Activated CD4-positive, alpha-beta T cell treated with anti-CD3 and anti-CD28 coated beads, Interleukin-10, Interleukin-2, amounts not matched to agents 100 ng/mL and 50 ng/mL, durations not matched to agents 16 hours and 8 hours (primary cell): ENCODE results near the gene STC2.
"Not testable (repeated sequence)": the region's sequence is repeated elsewhere in the genome, so short reads cannot be mapped to it uniquely, and the experiment has no call there.

ENCODE experiments used
- DNase-seq: peaks from one replicate; pipeline ENCODE4 v3.0.0-alpha.2; 2020

The STC2 gene

DNA sequence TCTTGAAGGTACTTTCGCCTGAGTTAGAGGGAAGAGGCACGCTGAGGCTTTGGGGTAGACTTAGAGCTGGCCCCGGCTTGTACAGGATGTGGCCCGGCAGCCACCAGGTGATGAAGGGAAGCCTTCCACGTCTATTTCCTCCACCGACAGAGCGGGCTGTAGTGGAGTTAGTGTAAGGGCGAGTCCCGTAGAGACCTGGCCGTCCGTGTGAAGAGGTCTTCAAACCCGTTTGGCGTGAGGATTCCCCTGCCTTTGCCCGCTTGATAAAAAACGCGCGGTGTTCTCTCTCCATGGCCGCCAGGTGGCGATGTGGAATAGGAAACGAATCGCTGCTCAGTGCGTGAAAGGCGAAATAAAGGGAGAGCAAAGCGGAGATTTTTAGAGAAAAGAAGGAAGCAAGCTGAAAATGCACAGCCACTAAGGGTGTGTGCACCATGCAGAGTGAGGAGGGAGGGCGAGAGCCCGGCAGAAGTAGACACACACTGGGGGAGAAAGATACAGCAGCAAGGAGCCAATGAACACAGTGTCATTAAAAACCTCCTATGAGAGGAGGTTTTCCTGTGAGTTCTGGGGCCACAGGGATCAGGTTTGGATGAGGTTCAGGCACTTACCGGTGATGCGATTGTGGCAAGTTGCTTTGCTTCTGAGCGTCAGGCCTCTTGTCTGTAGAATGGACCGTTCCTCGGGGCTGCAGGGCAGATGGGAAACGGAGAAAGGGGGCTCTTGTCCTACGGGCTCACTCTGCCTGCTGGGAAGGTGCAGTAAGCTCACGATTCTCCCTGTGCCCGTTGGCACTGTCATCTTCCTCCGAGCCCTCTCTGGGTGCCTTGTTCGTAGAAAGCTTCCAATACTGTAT lies 34.2 kb downstream of the STC2 start:
- DNase-seq = peak; percentile 77

DNA sequence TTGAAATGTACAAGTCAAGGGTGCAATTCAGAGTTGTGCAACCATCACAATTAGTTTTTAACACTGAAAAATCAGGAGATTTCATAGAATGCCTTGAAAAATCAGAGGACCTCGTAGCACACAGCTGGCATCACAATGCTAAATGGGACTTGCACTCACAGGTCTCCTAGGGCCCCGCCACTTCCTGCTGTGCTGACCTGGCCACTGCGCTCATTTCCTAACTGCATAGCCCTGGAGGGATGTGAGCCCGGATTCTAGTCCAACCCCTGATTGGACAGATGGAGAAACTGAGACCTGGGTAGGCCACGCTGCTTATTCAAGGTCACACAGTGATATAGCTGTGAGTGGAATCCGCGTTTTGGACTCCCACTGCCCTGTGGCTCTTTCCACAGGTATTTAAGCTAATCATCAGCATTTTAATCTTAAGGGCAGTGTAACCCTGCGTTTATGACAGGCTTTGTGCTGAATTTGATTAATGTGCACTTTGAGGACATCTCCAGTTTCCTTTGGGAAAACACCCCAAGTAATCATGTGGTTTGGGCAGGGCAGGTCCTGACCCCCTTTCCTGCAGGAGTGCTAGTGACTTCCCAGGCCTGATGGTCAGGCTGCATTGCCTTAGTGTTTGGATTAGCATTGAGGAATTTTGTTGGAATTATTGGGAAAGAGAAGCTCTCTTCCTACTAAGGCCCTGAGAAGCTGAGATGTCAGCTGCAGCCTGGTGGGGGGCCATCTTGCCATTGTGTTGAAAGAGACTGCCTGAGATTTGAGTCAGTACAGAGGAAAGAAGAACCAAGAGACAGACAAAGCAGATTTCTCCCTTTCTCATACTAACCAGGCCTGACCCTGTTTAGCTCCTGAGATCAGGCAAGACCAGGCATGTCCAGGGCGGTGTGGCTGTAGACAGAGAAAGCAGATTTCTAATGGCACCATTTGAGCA lies 36.2 kb downstream of the STC2 start:
- no peak for DNase-seq

GRCh38 chr5:173290477-173291131 lies 37.6 kb downstream of the STC2 start:
- DNase-seq = no peak

GRCh38 chr5:173289372-173289771 lies 38.8 kb downstream of the STC2 start:
- no peak for DNase-seq

DNA sequence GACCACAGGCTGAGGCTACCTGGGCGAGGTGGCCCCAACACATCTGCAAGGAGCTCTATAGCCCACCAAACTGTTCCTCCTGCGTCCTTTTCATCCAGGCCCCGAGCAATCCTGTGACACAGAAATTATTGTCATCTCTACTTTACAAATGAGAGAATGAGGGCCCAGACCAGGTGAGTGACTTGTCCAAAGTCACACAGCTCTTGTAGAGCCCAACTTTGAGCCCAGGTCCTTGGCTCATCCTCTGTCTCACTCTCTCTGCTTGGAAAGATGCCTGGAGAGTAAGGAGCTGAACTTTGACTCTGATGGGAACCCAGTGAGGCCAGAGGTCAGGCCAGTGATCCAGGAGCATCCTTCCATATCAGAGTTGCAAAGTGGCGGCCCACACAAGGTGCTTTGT lies 39.6 kb downstream of the STC2 start:
- DNase-seq = no peak

- no peak for DNase-seq
Observed at GRCh38 chr5:173287086-173287485, 41.1 kb downstream of the STC2 start.

DNA sequence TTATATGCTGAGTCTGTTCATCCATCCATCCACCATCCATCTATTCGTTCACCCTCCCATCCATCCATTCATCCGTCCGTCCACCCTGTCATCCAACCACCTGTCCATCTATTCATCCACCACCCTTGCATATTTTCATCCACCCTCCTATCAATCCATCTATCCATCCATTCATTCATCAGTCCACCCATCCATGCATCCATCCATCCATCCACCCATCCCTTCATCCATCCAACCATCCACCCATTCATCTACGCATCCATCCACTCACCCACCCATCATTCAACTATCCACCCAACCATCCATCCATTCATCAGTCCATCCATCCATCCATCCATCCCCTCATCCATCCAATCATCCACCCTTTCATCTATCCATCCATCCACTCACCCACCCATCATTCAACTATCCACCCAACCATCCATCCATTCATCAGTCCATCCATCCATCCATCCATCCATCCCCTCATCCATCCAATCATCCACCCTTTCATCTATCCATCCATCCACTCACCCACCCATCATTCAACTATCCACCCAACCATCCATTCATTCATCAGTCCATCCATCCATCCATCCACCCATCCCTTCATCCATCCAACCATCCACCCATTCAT lies 43.8 kb downstream of the STC2 start:
- not testable (repeated sequence) for DNase-seq

DNA sequence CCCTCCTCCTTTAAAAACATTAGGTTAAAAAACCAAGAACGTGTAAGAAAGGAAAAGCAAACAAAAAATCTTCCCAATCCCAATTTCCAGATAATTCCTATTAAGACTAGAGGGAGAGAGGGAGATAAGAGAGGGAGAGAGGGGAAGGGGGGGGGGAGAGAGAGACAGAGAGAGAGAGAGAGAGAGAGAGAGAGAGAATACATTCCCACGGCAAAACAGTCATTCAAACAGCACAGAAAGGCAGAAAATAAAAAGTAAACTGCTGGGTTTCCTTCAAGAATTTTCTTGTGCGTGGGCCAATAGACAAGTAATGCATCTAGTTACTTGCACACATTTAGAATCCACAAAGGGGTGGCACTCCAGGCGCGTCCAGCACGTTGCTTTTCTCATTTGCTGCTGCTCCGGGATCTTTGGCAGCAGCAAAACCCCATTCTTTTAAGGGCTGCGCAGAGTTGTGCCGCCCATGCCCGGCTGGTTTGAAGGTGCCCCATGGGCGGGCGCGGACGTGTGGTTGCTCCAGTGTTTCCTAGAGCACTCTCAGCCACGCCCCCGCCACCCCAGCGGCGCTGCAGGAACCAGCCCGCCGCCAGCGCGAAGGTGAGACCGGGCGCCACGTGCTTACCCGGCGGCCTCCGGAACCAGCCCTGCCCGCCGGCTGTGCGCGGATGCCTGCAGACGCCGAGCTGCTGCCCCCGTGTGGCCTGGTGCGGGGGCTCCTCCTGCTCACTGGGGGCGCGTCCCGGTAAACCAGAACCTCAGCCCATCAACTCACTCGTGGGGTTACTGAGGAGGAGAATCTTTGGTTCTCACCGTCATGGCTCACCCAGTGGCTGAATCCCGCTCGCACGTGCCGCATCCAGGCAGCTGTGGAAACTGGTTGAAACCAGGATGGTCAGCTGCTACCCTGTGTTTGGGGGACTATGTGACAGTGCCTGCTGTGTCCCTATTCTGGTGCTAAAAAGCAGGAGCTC lies 44.6 kb downstream of the STC2 start:
- DNase-seq = peak; percentile 84

GRCh38 chr5:173282916-173283315 lies 45.3 kb downstream of the STC2 start:
- no peak for DNase-seq

DNA sequence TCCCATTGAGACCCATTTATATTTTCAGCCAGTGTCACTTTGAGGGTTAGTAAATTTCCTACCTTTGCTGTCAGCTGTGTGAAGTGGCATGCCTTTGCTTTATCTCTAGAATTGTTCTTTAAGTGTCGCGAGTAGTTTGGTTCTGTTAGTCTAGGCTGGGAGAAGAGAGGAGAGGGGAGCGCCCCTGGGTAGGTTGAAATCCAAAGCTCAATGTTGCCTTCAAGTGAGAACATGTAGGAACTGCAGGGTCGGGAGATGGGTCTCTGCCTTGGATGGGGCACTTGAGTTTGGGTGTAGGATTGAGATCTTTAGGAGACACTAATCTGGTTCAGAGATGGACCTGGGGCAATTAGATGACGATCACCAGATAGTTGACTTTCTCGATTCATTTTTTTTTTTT lies 46.3 kb downstream of the STC2 start:
- no peak for DNase-seq

- DNase-seq = no peak
Observed at GRCh38 chr5:173279166-173279565, 49.0 kb downstream of the STC2 start.

DNA sequence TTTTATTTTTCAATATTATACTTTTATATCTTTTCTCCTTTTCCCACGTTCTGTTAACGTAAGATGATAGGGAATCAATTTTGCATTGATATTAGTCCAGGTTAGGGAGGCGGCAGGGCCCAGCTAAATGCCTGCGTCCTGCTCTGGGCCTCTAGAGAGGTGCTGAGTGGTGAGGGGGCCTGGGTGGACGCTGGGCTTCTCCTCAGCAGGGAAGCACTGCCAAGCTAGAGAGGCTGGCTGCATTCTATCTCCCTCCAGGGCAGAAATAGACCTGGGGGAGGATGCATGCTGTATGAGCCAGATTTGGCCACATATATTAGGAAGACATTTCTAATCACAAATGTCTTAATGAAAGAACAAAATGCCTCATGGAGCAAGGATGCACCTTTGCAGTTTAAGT lies 49.6 kb downstream of the STC2 start:
- no peak for DNase-seq

GRCh38 chr5:173278172-173278571 lies 50.0 kb downstream of the STC2 start:
- DNase-seq = no peak

DNA sequence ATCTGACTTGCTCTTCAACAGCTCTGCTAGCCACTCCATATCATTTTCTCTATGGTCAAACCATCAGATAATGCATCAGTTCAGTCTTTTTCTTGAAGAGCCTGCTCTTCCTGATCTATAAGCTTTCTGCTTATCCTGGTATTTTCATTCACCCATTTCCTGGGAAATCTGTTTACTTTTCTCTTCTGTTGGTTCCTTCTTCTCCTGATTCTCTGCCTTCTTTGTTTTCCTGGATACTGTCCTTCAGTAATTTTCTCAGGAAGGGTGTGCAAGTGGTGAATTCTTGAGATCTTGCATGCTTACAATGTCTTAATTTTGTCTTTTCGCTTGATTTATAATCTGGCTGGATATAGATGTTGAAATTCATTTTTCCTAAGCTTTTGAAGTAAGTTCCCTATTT lies 53.4 kb downstream of the STC2 start:
- no peak for DNase-seq

GRCh38 chr5:173271419-173271818 lies 56.8 kb downstream of the STC2 start:
- no peak for DNase-seq

GRCh38 chr5:173268750-173269432 lies 59.3 kb downstream of the STC2 start:
- DNase-seq = no peak

- no peak for DNase-seq
Observed at GRCh38 chr5:173265433-173265832, 62.8 kb downstream of the STC2 start.
